Endothelial cell of umbilical vein (primary cell): Measurements from ENCODE around the gene USP36.

Source experiments
- CTCF ChIP-seq, 2 donors: IDR thresholded peaks; 1 replicate in 1 of 2; 2 replicates in 1 of 2; pipeline ENCODE4 v1.5.1; 2011; ENCODE audit warnings: low read length in 2 of 2, mild to moderate bottlenecking in 2 of 2, moderate library complexity in 2 of 2, control low read depth in 1 of 2, inconsistent platforms in 1 of 2, low read depth in 1 of 2; ENCODE audit not compliant: insufficient read depth in 1 of 2; ENCODE audit errors: extremely low read depth in 1 of 2
- POLR2A ChIP-seq: IDR thresholded peaks from 2 replicates; pipeline ENCODE4 v1.6.1; 2012; ENCODE audit warnings: low read depth, mild to moderate bottlenecking, control low read depth, low read length
- POLR2AphosphoS5 ChIP-seq: IDR thresholded peaks from 2 replicates; pipeline ENCODE4 v1.6.1; 2012; ENCODE audit warnings: low read depth, mild to moderate bottlenecking, control low read depth, low read length, moderate library complexity; ENCODE audit not compliant: insufficient read depth

DNA sequence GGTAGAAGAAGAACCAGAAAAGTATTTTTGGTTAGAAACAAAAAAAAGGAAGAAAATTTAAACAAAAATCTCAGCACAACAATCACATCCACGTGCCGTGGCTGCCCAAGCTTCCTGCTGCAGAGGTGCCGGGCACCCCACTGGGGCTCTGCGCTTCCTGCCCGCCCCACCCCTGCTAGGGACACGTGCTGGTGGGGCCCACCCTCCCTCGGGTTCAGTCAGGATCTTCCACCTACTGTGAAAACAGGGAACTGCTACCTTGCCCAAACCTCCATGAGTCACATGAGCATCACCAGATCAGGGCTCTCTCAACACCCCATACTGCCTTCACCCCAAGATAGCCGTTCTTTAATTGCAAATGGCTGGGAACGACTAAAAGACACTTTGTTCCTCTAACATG is 34.2 kb downstream of the USP36 start:
- TF ChIP-seq POLR2A (no peak), CTCF (IDR thresholded peaks at IDR 0.05; ENCODE audit: extremely low read depth in 1 of 2, insufficient read depth in 1 of 2, low read depth in 1 of 2, low read length in 2 of 2) (no peak), POLR2AphosphoS5 (no peak)
